Uterus (tissue), 4 donors: Measurements from ENCODE around the gene UBAP2. TPM values are rescaled to one million over a fixed set of nuclear protein-coding genes. Genes with fewer than 3 reads are reported as not detected.

Experiments used
- DNase-seq, 2 donors: peaks; one replicate each; pipeline ENCODE4 v3.0.0-alpha.2; 2019 to 2020
- H3K27ac ChIP-seq, 2 donors: fragments of 200-600 bp; sonication (generic); 1 replicate in 1 of 2; 2 replicates in 1 of 2; pipeline ENCODE4 v1.5.1; 2016 to 2018
- H3K27me3 ChIP-seq, 2 donors: fragments of 200-600 bp; sonication (generic); one replicate each; pipeline ENCODE4 v1.5.1; 2018 to 2019; ENCODE audit warnings: control low read depth in 1 of 2
- H3K36me3 ChIP-seq, 2 donors: fragments of 200-600 bp; sonication (generic); one replicate each; pipeline ENCODE4 v1.5.1; 2019; ENCODE audit warnings: control low read depth in 1 of 2
- H3K4me1 ChIP-seq, 2 donors: fragments of 200-600 bp; sonication (generic); one replicate each; pipeline ENCODE4 v1.5.1; 2018 to 2019; ENCODE audit warnings: control low read depth in 1 of 2
- H3K4me3 ChIP-seq, 2 donors: fragments of 200-600 bp; sonication (generic); 1 replicate in 1 of 2; 2 replicates in 1 of 2; pipeline ENCODE4 v1.5.1; 2018 to 2019; ENCODE audit warnings: mild to moderate bottlenecking in 1 of 2
- H3K9me3 ChIP-seq, 2 donors: fragments of 200-600 bp; sonication (generic); one replicate each; pipeline ENCODE4 v1.5.1; 2019; ENCODE audit warnings: control low read depth in 1 of 2
- CTCF ChIP-seq, 4 experiments: fragments of 200-600 bp in 2 of 4; fragments of 450-650 bp in 2 of 4; sonication (generic) in 2 of 4; IDR thresholded peaks; one replicate each; pipeline ENCODE4 v1.5.1; 2016 to 2019; ENCODE audit warnings: antibody characterized with exemption in 4 of 4, mild to moderate bottlenecking in 2 of 4, moderate library complexity in 1 of 4
- POLR2A ChIP-seq, 2 donors: fragments of 450-650 bp; IDR thresholded peaks; one replicate each; pipeline ENCODE4 v1.6.1; 2016; ENCODE audit warnings: antibody characterized with exemption in 2 of 2, mild to moderate bottlenecking in 1 of 2, moderate library complexity in 1 of 2
- intact Hi-C: fragments of 100-400 bp; cut with DNase I; formaldehyde crosslinking; loops from one replicate; pipeline ENCODE4 v1.15.1; 2023; ENCODE audit warnings: low total_unique reads
- total RNA-seq, 4 donors: library from RNA; depleted of rRNA in 3 of 4; stranded (reverse); fragments of >200 nt in 3 of 4; gene quantifications; one replicate each; pipeline versions ENCODE4 v1.1.0 to v1.2.4, GENCODE V29; 2014 to 2023
- donor health status: DM: yes; HTN: yes; CAD: no.

Gene UBAP2
- total RNA-seq, 4 donors from 2014 or later = 9.2 to 110 (median 51.3) TPM

- no peak for DNase-seq
- Histone ChIP-seq H3K36me3 (no peaks in the 10 kb centered on the region), H3K27ac (no peak overlapping the region), H3K27me3 (no peaks in the 10 kb centered on the region), H3K9me3 (no peaks in the 10 kb centered on the region), H3K4me1 (no peaks in the 10 kb centered on the region), H3K4me3 (no peak overlapping the region)
- TF ChIP-seq CTCF (IDR thresholded peaks at IDR 0.05) (no peak), POLR2A (IDR thresholded peaks at IDR 0.05) (no peak)
- intact Hi-C loops = no loop called here
Measured at GRCh38 chr9:33931326-33931725, 117.4 kb downstream of the UBAP2 start.

GRCh38 chr9:33927694-33928093 is 121.0 kb downstream of the UBAP2 start:
- no peaks in the 10 kb centered on the region for H3K9me3 ChIP-seq
- H3K27ac ChIP-seq = no peak overlapping the region
- H3K27me3 ChIP-seq = no peaks in the 10 kb centered on the region
- H3K36me3 ChIP-seq = no peaks in the 10 kb centered on the region
- TF ChIP-seq POLR2A (IDR thresholded peaks at IDR 0.05) (no peak), CTCF (IDR thresholded peaks at IDR 0.05) (no peak)
- H3K4me3 ChIP-seq = no peak overlapping the region
- no peak for DNase-seq
- intact Hi-C loops = no loop called here
- no peaks in the 10 kb centered on the region for H3K4me1 ChIP-seq

GRCh38 chr9:33926746-33927485 is 121.8 kb downstream of the UBAP2 start:
- Histone ChIP-seq H3K27ac (no peak overlapping the region), H3K4me3 (no peak overlapping the region), H3K4me1 (no peaks in the 10 kb centered on the region), H3K36me3 (no peaks in the 10 kb centered on the region), H3K9me3 (no peaks in the 10 kb centered on the region), H3K27me3 (no peaks in the 10 kb centered on the region)
- DNase-seq = no peak
- intact Hi-C loops = no loop called here
- TF ChIP-seq CTCF (IDR thresholded peaks at IDR 0.05) (no peak), POLR2A (IDR thresholded peaks at IDR 0.05) (no peak)

- Histone ChIP-seq H3K9me3 (no peaks in the 10 kb centered on the region), H3K27ac (peak overlapping the region; percentile 15 to 33), H3K27me3 (no peaks in the 10 kb centered on the region), H3K36me3 (no peaks in the 10 kb centered on the region), H3K4me1 (no peaks in the 10 kb centered on the region), H3K4me3 (no peak overlapping the region)
- peak; percentile 49 to 51 for DNase-seq
- TF ChIP-seq CTCF (IDR thresholded peaks at IDR 0.05) = peak; percentile 40 to 53 (median 48)
- TF ChIP-seq POLR2A (IDR thresholded peaks at IDR 0.05) = no peak
- intact Hi-C loops = no loop called here
Measured at GRCh38 chr9:33924978-33925797, 123.5 kb downstream of the UBAP2 start.
